ENCODE results near the gene DGUOK.

GRCh38 chr2:73970850-73971471, 44.3 kb downstream of the DGUOK start:
- TF ChIP-seq CTCF (IDR thresholded peaks at IDR 0.05 in 4 of 5, conservative IDR thresholded peaks at IDR 0.05 in 1 of 5) (no peak), POLR2A (IDR thresholded peaks at IDR 0.05) (no peak)
